HG03108 (cell line): Measurements from ENCODE around the gene FNDC3B.
"Not testable (repeated sequence)": the region's sequence is repeated elsewhere in the genome, so short reads cannot be mapped to it uniquely, and the experiment has no call there.

Source experiments
- ATAC-seq: cut with Tn5 transposase; IDR thresholded peaks from one replicate; pipeline ENCODE4 v1.9.1; 2021; ENCODE audit warnings: moderate library complexity; ENCODE audit not compliant: unreplicated experiment

The FNDC3B gene

GRCh38 chr3:172351895-172352466 is 312.6 kb downstream of the FNDC3B start:
- ATAC-seq = no peak

GRCh38 chr3:172352786-172353185 is 313.4 kb downstream of the FNDC3B start:
- ATAC-seq = no peak

- ATAC-seq = no peak
Observed at GRCh38 chr3:172354931-172355499, 315.6 kb downstream of the FNDC3B start.

GRCh38 chr3:172355836-172356235 is 316.5 kb downstream of the FNDC3B start:
- no peak for ATAC-seq

GRCh38 chr3:172356427-172356826 is 317.0 kb downstream of the FNDC3B start:
- no peak for ATAC-seq

GRCh38 chr3:172357850-172358754 is 318.7 kb downstream of the FNDC3B start:
- no peak for ATAC-seq

- ATAC-seq = no peak
Observed at GRCh38 chr3:172359231-172359630, 319.9 kb downstream of the FNDC3B start.

- no peak for ATAC-seq
Observed at GRCh38 chr3:172359996-172360395, 320.6 kb downstream of the FNDC3B start.

- ATAC-seq = no peak
Observed at GRCh38 chr3:172362583-172362982, 323.2 kb downstream of the FNDC3B start.

GRCh38 chr3:172364374-172365027 is 325.1 kb downstream of the FNDC3B start:
- ATAC-seq = no peak

- no peak for ATAC-seq
Observed at GRCh38 chr3:172365028-172365567, 325.7 kb downstream of the FNDC3B start.

- ATAC-seq = no peak
Observed at GRCh38 chr3:172367205-172368105, 328.1 kb downstream of the FNDC3B start.

- not testable (repeated sequence) for ATAC-seq
Observed at GRCh38 chr3:172368556-172368955, 329.2 kb downstream of the FNDC3B start.

- ATAC-seq = no peak
Observed at GRCh38 chr3:172369590-172370259, 330.3 kb downstream of the FNDC3B start.

- no peak for ATAC-seq
Observed at GRCh38 chr3:172370419-172370818, 331.0 kb downstream of the FNDC3B start.

- no peak for ATAC-seq
Observed at GRCh38 chr3:172371544-172371943, 332.2 kb downstream of the FNDC3B start.

GRCh38 chr3:172372895-172373294 is 333.5 kb downstream of the FNDC3B start:
- ATAC-seq = no peak

- ATAC-seq = no peak
Observed at GRCh38 chr3:172373912-172374311, 334.5 kb downstream of the FNDC3B start.

GRCh38 chr3:172375206-172375850 is 335.9 kb downstream of the FNDC3B start:
- no peak for ATAC-seq
